Effector memory CD4-positive, alpha-beta T cell (primary cell): ENCODE data around the gene STUB1.

Experiments
- DNase-seq, 3 donors: peaks; one replicate each; pipeline ENCODE4 v3.0.0-alpha.2; 2020
- H3K27ac ChIP-seq: 2 replicates; pipeline ENCODE4 v1.7.0; 2013; ENCODE audit warnings: mild to moderate bottlenecking, low read length, moderate library complexity; ENCODE audit not compliant: insufficient read depth, poor library complexity, severe bottlenecking
- H3K27me3 ChIP-seq: replicated peaks from 2 replicates; pipeline ENCODE4 v1.7.0; 2013; ENCODE audit warnings: mild to moderate bottlenecking, low read length; ENCODE audit not compliant: insufficient read depth, control insufficient read depth, poor library complexity, severe bottlenecking
- H3K36me3 ChIP-seq: 2 replicates; pipeline ENCODE4 v1.7.0; 2013; ENCODE audit warnings: mild to moderate bottlenecking, low read length, moderate library complexity; ENCODE audit not compliant: control insufficient read depth, insufficient read depth
- H3K4me1 ChIP-seq: 2 replicates; pipeline ENCODE4 v1.7.0; 2013; ENCODE audit warnings: low read length, mild to moderate bottlenecking; ENCODE audit not compliant: control insufficient read depth, insufficient read depth, poor library complexity, severe bottlenecking
- H3K4me3 ChIP-seq: 2 replicates; pipeline ENCODE4 v1.7.0; 2013; ENCODE audit warnings: low read length, low read depth, mild to moderate bottlenecking; ENCODE audit not compliant: insufficient read depth, poor library complexity, severe bottlenecking
- H3K9me3 ChIP-seq: 2 replicates; pipeline ENCODE4 v1.7.0; 2013; ENCODE audit warnings: mild to moderate bottlenecking, low read length, moderate library complexity; ENCODE audit not compliant: control insufficient read depth

STUB1 gene

GRCh38 chr16:652454-653305, 27.5 kb upstream of the STUB1 start:
- H3K4me1 ChIP-seq, result peaks cover 18% of the 10 kb centered on the region
- no peaks in the 10 kb centered on the region for H3K27me3 ChIP-seq
- no peak overlapping the region for H3K27ac ChIP-seq
- no peaks in the 10 kb centered on the region for H3K9me3 ChIP-seq
- H3K36me3 ChIP-seq, result no peaks in the 10 kb centered on the region
- no peak overlapping the region for H3K4me3 ChIP-seq
- no peak for DNase-seq

- Histone ChIP-seq H3K27ac (no peak overlapping the region), H3K4me1 (peaks cover 7% of the 10 kb centered on the region), H3K4me3 (no peak overlapping the region), H3K27me3 (no peaks in the 10 kb centered on the region), H3K9me3 (no peaks in the 10 kb centered on the region), H3K36me3 (no peaks in the 10 kb centered on the region)
- DNase-seq, result no peak
These were observed 26.2 kb upstream of the STUB1 start for GRCh38 chr16:654034-654433.

GRCh38 chr16:657487-657886, 22.7 kb upstream of the STUB1 start:
- Histone ChIP-seq H3K36me3 (no peaks in the 10 kb centered on the region), H3K9me3 (no peaks in the 10 kb centered on the region), H3K27me3 (no peaks in the 10 kb centered on the region), H3K4me1 (no peaks in the 10 kb centered on the region), H3K4me3 (no peak overlapping the region), H3K27ac (no peak overlapping the region)
- no peak for DNase-seq

DNA sequence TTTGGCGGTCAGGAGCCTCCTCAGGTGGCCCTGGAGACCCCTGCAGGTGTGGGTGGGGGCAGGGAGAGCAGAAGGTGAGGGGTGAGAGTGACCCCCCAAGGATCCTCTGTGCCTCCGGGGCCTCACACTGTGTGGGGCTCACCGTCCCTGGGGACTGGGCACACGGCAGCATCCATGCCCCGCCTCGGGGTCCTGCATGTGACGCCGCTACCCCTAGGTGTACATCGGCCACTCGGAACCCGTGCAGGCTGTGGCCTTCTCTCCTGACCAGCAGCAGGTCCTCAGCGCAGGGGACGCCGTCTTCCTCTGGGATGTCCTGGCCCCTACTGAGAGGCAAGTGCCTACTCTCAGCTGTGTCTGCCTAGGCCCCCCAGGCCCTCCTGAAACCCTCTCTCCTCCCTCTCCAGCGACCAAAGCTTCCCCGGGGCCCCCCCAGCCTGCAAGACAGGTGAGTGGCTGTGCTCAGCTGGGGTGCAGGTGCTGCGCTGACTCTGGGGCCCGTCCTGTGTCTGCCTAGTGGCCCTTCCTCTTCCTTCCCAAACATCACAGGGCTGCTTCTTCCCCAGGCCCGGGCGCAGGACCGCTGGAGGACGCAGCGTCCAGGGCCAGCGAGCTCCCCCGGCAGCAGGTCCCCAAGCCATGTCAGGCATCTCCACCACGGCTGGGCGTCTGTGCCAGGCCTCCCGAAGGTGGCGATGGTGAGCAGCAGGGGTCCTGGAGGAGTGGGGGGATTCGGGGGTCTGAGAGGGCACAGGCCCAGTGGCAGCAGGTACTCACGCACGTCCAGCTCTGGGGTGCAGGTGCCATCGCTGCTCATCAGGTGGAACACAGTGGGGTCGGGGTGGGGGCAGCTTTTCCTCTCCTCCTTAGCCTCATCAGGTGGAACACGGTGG, 21.3 kb upstream of the STUB1 start:
- Histone ChIP-seq H3K4me1 (no peaks in the 10 kb centered on the region), H3K36me3 (no peaks in the 10 kb centered on the region), H3K4me3 (no peak overlapping the region), H3K27me3 (no peaks in the 10 kb centered on the region), H3K27ac (no peak overlapping the region), H3K9me3 (no peaks in the 10 kb centered on the region)
- DNase-seq, result no peak

DNA sequence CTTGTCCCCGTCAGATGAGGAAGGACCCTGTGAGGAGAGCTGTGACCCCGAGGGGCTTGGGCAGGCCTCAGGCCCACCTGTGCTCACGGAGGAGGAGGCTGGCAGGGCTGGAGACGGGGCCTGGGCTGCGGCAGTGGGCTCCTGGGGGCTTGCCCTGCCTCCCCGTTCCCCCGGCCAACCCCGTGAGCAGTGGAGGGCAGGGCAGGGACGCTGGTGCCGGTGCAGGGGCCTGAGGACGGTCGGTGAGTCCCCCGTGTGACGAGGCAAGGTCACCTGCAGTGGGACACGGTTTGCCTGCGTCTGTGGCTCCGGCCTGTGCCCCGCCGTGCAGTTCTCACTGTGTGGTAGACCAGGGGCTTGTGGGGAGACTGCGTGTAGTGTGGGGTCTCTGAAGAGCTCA, 20.6 kb upstream of the STUB1 start:
- Histone ChIP-seq H3K36me3 (no peaks in the 10 kb centered on the region), H3K4me3 (no peak overlapping the region), H3K27me3 (no peaks in the 10 kb centered on the region), H3K27ac (no peak overlapping the region), H3K4me1 (no peaks in the 10 kb centered on the region), H3K9me3 (no peaks in the 10 kb centered on the region)
- no peak for DNase-seq

DNA sequence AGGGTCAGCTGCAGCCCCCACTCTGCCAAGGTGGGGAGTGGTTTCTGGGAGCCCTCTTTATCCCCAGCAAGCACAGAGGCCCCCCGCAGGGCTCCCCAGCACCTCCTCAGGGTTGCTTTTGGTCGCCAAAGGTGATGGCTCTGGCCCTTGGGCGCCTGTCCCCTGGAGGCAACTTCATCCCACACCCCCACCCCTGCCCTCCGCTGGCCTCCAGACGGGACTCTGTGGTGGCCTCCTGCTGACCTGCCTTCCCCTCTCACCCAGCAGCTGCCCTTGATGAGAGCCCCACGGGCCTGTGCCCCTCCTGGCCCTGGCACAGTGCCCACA, 20.1 kb upstream of the STUB1 start:
- no peak overlapping the region for H3K27ac ChIP-seq

GRCh38 chr16:660459-661183, 19.6 kb upstream of the STUB1 start:
- Histone ChIP-seq H3K4me3 (no peak overlapping the region), H3K27me3 (no peaks in the 10 kb centered on the region), H3K4me1 (no peaks in the 10 kb centered on the region), H3K27ac (no peak overlapping the region), H3K36me3 (no peaks in the 10 kb centered on the region), H3K9me3 (no peaks in the 10 kb centered on the region)
- DNase-seq, result peak; percentile 44 to 64 (median 56)

More for the DNA sequence above, 20.1 kb upstream of the STUB1 start:
- no peaks in the 10 kb centered on the region for H3K27me3 ChIP-seq
- H3K4me1 ChIP-seq, result no peaks in the 10 kb centered on the region
- H3K9me3 ChIP-seq, result no peaks in the 10 kb centered on the region
- no peaks in the 10 kb centered on the region for H3K36me3 ChIP-seq
- H3K4me3 ChIP-seq, result no peak overlapping the region
- no peak for DNase-seq

DNA sequence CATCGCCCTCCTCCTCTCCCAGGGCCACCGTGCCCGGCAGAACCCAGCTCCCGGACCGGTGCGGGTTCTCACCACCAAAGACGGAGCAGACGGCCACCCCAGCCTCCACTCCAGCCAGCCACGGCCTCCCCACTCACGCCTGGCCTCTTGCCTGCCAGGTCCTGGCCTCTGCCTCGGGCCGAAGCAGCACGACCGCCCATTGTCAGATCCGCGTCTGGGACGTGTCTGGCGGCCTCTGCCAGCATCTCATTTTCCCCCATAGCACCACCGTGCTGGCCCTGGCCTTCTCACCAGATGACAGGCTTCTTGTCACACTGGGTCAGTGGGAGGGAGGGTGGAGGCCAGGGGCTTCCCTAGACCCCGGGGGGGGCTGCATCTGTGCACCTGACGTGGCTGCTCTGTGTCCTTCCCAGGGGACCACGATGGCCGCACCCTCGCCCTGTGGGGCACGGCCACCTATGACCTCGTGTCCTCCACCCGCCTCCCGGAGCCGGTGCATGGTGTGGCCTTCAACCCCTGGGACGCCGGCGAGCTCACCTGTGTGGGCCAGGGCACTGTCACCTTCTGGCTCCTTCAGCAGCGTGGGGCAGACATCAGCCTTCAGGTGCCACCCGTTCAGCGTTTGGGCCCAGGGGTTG, 18.9 kb upstream of the STUB1 start:
- no peak for DNase-seq
- H3K4me3 ChIP-seq, result no peak overlapping the region
- no peaks in the 10 kb centered on the region for H3K27me3 ChIP-seq
- H3K4me1 ChIP-seq, result no peaks in the 10 kb centered on the region
- no peaks in the 10 kb centered on the region for H3K9me3 ChIP-seq
- H3K27ac ChIP-seq, result no peak overlapping the region
- no peaks in the 10 kb centered on the region for H3K36me3 ChIP-seq

GRCh38 chr16:662095-662494, 18.1 kb upstream of the STUB1 start:
- DNase-seq, result no peak
- Histone ChIP-seq H3K9me3 (no peaks in the 10 kb centered on the region), H3K4me1 (peaks cover 4% of the 10 kb centered on the region), H3K27ac (no peak overlapping the region), H3K4me3 (no peak overlapping the region), H3K27me3 (no peaks in the 10 kb centered on the region), H3K36me3 (no peaks in the 10 kb centered on the region)
